T-helper 2 cell (primary cell): ENCODE measurements around the gene GAL3ST1.
"Not testable (repeated sequence)": the region's sequence is repeated elsewhere in the genome, so short reads cannot be mapped to it uniquely, and the experiment has no call there.

Experiments
- DNase-seq, 5 experiments: peaks; one replicate each; pipeline versions ENCODE4 v3.0.0 to v3.0.0-alpha.2; 2012 to 2022
- total RNA-seq, 2 donors: gene quantifications; one replicate each; lab custom pipeline; 2026; lab: John Stamatoyannopoulos, UW

GAL3ST1 gene, protein sequence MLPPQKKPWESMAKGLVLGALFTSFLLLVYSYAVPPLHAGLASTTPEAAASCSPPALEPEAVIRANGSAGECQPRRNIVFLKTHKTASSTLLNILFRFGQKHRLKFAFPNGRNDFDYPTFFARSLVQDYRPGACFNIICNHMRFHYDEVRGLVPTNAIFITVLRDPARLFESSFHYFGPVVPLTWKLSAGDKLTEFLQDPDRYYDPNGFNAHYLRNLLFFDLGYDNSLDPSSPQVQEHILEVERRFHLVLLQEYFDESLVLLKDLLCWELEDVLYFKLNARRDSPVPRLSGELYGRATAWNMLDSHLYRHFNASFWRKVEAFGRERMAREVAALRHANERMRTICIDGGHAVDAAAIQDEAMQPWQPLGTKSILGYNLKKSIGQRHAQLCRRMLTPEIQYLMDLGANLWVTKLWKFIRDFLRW
- total RNA-seq = 0 to 0.07 reads per million in 2 donors

DNA sequence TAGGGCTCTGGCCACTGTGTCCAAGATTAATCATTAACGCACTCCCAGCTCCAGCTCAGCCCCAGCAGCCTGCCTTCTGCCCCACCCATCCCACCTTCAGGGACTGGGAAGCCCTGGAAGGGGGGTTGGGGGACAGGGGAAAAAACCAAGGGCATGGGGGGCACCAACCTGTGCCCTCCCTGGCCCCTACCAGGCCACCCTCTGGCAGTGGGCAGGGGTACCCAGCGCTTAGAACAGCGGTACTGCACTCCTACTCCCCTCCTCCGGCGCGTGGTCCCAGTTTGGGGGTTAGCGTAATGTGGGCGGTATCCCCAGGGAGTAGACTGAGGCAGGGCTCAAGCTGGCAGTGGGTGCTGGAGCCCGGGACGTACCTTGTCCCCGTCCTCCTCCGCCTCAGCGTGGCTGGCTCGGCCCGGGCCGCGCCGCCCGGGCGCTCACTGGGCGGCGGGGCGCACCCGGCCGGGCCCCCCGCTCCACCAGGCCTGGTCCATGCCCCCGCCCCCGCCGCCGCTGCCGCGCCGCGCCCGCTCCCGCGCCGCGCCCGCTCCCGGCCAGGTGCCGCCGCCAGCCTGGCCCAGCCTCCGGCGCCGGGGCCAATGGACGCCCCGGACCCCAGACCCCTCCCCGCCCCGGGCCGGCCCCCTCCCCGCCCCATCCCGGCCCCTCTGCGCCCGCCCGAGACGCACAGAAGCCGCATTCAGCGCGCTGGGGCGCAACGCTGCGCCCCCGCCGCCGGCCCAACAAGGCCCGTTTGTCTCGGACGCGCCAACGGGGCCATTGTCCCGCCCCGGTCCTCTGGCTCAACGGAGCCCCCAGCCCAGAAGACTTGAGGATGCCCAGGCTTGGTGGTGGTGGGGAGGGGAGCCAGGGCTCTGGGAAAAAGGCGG lies at the start of gene GAL3ST1:
Gene GAL3ST1 (minus strand): TSS at position 571 of the 887 bp plus-strand sequence. CDS start 17,273 bp downstream, outside the sequence.
- no peak for DNase-seq

DNA sequence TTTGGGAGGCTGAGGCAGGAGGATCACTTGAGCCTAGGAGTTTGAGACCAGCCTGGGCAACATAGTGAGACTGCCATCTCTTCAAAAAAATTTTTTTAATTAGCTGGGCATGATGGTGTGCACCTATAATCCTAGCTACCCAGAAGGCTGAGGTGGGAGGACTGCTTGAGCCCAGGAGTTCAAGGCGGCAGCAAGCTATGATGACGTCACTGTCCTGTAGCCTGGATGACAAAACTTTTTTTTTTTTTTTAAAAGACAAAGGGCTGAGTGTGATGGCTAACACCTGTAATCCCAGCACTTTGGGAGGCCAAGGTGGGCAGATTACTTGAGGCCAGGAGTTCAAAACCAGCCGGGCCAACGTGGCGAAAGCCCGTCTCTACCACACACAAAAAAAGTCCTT lies 45.4 kb upstream of the GAL3ST1 start:
- not testable (repeated sequence) for DNase-seq

DNA sequence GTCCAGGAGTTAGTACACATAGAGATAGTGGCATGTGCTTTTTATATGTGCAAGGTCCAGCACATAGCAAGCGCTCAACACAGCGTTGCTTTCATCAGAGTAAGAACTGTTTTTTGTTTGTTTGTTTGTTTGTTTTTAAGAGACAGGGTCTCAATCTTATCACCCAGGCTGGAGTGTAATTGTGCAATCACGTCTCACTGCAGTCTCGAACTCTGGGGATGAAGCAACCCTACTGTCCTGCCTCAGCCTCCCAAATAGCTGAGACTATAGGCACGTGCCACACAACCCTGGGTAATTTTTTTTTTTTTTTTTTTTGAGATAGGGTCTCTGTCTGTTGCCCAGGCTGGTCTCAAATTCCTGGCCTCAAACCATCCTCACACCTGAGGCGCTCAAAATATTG lies 43.4 kb upstream of the GAL3ST1 start:
- DNase-seq = no peak

DNA sequence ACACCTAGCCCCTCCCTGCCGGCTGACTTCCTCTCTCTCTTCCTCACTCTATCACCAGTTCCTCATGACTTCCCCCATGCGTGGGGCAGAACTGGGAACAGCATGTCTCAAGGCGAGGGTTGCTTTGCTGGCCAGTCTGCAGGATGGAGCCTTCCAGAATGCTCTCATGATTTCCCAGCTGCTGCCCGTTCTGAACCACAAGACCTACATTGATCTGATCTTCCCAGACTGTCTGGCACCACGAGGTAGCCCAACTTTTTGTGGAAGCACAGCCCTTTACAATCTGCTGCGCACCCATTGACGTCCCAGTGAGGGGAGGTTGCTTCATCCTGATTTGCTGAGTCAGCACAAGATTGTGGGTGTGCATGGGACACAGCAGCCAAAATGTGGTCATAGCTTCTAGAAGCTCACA lies 41.1 kb upstream of the GAL3ST1 start:
- no peak for DNase-seq

DNA sequence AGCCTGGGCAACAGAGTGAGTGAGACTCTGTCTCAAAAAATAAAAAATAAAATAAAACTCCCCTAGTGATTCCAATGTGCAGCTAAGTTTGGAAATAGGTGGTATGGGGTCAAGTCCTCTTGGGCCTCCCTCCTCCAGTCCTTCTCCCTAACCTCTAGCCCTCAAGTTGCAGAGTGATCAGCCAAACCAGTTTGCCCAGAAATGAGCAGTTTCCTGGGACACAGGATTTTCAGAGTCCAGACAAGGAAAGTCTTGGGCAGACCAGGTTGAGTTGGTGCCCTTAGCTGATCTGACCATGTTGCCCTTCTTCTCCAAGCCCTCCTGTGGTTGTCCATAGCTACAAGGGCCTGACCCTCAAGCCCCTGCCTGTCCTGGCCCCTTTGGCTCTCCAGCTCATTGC lies 40.4 kb upstream of the GAL3ST1 start:
- DNase-seq = no peak

DNA sequence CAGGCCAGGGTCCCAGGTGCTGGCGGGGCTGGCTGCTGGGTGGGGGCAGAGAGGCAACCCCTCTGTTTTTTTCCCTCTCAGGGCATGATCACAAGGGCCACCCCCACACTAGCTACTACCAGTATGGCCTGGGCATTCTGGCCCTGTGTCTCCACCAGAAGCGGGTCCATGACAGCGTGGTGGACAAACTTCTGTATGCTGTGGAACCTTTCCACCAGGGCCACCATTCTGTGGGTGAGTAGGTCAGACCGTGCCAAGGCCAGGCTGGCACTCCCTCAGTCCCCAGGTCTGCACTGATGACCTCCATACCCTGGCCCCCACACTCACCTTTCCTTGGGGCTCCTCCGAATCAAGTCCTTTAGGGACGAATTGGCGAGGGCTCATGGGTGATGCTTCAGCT lies 39.8 kb upstream of the GAL3ST1 start:
- no peak for DNase-seq

DNA sequence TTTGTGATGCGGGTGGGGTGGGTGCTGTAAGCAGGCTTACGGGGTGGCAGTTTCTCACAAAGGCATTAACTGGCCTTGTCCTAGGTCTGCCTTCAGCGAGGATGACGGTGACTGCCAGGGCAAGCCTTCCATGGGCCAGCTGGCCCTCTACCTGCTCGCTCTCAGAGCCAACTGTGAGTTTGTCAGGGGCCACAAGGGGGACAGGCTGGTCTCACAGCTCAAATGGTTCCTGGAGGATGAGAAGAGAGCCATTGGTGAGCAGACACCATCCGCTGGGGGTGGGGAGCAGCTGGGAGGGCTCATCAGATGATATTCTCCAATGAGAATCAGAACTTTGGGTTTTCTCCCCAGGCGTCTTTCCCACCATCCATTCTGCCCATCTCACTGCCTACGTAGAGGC lies 38.3 kb upstream of the GAL3ST1 start:
- DNase-seq = no peak

DNA sequence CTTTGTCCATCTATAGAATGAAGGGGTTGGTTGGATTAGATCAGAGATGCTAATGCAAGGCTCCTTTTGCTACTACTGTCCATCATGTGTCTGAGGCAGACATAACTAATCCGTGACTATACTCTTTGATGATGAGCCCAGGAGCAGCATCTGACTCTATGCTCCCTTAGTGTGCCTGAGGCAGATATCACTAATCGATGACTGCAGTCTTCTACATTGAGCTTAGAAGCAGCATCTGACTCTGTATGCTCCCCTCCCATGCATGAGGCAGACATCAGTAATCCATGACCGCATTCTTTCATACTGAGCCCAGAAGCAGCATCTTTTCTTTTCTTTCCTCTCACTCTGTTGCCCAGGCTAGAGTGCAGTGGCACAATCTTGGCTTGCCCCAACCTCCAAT lies 36.7 kb upstream of the GAL3ST1 start:
- no peak for DNase-seq

DNA sequence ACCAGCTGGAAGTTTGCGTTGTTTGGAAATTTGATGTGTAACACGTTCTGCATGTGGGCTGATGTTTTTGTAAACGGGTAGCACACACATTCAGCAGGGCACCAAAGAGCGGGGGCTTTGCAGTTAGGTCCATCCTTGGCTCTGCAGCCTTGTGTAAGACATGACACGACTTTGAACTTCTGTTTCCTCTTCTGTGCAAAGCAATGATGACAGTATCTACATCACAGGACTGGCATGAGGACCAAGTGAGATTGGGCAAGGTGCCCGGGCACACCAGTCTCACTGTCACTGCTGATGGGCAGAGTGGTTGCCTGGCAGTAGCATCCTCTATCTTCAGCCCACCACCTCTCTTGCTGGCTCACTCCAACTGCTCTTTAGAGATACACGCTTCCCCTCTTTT lies 35.8 kb upstream of the GAL3ST1 start:
- no peak for DNase-seq

DNA sequence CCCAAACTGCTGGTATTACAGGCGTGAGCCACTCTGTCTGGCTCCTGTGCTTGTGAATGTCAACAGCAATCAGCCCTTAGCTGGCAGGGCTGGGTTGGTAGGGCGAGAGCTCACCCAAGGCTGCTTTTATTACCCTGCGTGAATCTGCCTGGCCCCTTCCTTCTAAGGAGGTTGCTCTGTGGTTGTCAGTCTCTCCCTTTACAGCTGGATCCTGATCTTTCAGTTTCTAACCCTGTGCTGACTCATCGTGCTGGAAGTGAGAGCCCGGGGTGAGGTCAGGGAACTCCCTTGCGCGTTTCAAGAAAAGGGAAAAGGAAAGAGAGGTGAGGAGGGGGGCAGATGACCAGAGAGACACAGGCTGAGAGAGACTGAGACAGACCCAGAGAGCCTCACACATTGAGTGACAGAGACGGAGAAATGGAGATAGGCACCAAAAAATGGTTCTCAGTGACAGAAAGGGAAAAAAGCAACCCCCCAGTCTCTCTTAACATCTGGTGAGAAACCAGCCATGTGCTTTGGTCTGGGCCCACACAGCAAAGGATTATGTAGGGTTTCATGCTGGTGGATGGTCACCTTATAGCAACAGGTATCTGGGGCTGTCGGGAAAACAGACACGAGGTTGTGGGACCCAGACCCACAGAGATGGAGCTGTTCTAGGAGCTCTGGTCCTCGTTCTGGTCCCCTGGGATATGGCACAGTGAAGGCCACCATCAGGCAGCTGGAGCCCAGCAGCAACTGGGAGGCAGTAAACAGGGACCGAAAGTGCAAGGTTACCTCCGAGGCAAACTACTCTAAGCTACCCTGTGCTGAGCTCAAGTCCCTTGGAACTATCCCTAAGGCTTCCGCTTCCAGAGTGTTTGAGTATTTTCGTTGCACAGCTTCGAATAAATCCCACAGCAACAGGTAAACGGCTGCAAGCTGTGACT lies 35.1 kb upstream of the GAL3ST1 start:
- peak in 1 of 5 experiments; percentile 45 for DNase-seq

DNA sequence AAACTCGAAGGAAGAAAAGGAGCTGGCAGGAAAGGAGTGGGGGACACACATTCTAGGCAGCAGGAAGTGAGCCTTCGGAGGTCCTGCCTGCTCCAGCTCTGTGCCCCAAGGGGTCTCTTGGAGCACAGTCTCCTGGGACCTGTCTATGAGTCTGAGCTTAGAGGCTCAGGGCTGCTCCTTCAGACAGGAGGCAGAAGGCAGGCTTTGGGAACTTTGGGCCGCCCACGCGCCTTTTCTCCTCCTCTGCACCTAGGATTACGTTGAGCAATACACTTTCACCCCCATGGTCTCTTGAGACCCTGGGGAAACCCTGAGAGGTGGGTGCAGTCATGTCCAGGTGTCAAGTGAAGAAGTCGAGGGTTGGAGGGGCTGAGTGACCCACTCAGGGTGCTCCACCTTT lies 33.5 kb upstream of the GAL3ST1 start:
- DNase-seq = no peak

DNA sequence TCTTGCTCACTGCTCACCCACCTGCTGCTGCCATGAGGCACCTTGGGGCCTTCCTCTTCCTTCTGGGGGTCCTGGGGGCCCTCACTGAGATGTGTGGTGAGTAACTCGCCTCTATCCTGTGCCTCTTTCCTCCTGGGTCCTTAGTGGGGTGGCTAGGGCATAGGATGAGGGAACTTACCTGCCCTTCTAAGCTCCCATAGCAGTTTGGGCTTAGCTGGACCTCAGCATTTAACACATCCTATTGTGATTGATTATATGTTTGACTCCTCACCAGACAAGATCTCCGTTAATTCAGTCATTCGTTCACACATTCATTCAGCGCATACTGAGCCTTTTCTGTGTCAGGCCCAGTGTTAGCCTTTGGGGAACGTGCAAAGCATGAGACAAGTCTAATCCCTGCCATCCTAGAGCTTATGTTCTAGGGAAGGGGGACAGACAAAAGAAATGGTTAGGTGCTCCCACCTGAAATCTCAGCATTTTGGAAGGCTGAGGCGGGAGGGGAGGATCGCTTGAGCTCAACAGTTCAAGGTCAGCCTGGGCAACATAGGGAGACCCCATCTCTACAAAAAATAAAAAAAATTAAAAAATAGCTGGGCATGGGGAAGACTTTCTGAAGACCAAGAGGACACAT lies 33.0 kb upstream of the GAL3ST1 start:
- no peak for DNase-seq

DNA sequence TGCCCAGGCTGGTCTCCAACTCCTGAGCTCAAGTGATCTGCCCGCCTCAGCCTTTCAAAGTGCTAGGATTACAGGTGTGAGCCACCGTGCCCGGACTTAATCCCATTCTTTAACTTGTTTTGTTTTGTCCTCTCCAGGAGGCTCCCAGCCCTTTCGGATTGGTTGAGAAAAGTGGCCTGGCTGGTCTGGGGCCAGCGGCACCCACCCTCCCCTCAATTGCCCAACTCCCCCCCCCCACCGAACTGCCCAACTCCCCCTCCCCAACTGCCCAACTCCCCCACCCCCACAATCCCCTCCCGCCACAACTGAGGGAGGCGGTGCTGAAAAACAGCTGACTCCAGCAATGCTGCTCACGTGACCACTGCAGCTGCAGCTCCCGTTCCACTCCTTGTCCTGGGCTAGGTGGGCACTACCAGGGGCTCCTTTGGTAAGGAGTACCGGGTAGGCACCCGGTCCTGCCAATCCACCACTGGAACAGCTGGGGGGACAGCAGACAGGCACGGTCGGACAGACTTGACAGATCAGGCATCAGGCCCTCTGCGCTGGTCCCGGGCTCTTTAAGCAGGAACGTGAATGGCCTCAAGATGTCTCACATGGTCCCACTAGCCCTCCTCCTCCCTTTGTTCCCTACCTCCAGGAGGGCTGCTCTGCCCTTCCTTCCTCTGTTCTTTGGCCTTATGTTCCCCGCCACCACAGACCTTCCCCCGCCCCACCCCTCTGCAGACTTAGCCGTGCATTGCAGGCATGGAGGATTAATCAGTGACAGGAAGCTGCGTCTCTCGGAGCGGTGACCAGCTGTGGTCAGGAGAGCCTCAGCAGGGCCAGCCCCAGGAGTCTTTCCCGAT lies 32.2 kb upstream of the GAL3ST1 start, which contains the start of gene TCN2:
Gene TCN2 (plus strand): TSS at position 720 of the 845 bp plus-strand sequence. CDS start 158 bp downstream, outside the sequence.
- peak in 1 of 5 experiments; percentile 42 for DNase-seq

DNA sequence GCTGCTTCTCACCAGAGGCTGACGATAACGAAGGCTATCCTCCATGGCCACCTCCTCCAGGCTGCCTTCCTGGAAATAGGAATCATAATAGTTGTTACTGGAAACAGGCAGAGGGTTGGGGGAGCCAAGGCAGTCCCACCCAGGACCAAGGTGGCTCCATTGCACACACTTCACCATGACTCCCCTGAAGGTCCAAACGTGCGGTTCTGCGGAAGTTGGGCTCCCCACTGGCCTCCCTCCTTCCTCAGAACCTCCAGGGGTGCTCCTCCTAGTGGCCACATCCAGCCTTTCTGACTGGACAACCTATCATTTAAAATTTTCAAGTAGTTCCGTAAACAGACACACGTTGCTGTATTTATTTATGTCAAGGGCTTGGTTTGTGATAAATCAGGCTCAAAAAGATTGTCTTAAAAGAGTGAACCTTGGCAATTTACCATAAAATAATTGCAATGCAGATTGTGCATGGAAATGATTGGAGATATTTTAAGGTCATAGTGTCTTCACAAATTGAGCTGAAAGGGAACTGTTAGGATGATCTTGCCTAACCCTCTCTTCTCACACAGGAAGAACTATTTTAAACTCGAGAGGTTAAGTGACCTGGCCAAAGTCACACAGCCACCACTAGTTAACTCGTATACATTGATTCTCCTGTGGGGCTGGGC lies 31.1 kb upstream of the GAL3ST1 start:
- peak in 3 of 5 experiments; percentile 23 to 48 (median 27) for DNase-seq

DNA sequence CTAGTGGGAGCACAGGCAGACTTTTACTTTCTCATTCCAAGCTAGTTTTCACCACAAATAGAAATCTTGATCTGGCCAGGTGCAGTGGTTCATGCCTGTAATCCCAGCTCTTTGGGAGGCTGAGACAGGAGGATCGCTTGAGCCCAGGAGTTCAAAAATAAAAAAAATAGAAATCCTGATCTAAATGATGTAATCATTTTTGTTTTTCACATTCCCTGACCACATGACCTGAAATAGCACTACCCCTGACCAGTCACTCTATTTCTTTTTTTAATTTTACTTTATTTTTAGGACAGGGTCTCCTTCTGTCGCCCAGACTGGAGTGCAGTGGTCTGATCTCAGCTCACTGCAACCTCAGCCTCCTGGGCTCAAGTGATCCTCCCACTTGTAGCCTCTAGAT lies 30.3 kb upstream of the GAL3ST1 start:
- DNase-seq = no peak

DNA sequence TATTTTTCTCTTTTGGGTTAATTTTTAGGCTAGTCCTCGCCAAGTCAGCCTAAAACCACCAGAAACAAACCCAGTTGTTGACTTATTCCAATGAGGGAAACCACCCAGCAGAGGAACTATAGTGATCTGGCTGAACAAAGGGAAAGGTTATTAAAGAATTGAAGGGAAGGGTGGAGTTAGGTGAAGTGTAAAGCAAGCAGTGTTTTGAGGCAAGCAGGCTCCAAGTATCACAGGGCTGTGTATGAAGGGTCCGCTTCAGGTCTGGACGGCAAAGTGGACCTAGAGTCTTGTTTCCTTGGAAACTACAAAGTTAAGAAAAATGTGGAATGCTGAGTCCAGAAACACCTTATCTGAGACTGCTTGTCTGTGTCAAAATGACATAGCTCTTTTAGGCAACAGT lies 29.3 kb upstream of the GAL3ST1 start:
- DNase-seq = no peak

DNA sequence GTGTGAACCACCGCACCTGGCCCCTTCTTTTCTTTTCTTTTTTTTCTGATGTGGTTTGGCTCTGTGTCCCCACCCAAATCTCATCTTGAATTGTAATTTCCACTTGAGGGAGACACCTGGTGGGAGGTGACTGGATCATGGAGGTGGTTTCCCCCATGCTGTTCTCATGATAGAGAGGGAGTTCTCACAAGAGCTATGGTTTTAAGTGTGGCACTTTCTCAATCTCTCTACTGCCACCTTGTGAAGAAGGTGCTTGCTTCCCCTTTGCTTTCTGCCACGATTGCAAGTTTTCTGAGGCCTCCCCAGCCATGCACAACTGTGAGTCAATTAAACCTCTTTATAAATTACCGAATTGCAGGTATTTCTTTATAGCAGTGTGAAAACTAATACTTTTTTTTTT lies 27.6 kb upstream of the GAL3ST1 start:
- peak in 1 of 5 experiments; percentile 62 for DNase-seq

DNA sequence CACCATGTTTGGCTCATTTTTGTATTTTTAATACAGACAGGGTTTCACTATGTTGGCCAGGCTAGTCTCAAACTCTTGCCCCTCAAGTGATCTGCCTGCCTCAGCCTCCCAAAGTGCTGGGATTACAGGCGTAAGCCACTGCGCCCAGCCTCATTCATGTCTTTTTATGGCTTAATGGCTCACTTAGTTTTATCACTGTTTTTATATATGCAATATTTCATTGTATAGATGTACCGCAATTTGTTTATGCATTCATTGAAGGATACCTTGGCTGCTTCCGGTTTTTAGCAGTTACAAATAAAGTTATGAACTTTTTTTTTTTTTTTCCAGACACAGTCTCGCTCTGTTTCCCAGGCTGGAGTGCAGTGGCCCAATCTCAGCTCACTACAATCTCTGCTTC lies 27.0 kb upstream of the GAL3ST1 start:
- DNase-seq = no peak

DNA sequence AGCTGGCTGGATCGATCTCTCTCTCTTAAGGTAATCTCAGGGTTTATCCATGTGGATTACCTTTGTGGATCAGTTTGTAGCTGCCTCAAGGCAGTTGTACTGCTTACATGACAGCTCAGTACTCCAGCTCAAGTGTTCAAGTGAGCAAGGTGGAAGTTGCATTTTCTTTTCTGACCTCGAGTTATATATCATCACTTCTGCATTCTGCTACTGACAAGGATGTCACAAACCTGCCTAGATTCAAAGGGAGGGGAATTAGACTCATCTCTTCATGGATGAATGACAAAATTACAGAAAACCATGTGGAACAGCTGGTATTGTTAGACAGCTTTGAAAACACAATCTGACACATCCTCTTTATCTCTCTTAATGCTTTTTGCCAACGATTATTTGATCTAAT lies 26.5 kb upstream of the GAL3ST1 start:
- DNase-seq = no peak

DNA sequence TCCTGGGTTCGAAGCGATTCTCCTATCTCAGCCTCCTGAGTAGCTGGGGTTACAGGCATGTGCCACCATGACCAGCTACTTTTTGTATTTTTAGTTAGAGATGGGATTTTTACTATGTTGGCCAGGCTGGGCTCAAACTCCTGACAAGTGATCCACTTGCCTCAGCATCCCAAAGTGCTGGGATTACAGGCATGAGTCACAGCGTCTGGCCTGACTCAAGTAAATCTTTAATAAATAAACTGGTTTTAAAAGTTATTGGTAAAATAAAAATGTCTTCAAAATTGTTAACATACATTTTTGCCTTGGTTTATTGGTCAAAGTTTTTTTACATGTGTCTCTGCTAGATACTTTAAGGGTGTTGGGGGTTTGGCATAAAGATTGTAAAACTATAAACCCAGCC lies 24.5 kb upstream of the GAL3ST1 start:
- no peak for DNase-seq
